ENCODE data around the gene NR1I3.

NR1I3 gene

GRCh38 chr1:161193561-161194235 is 44.3 kb downstream of the NR1I3 start:
- no peak for DNase-seq

GRCh38 chr1:161192476-161193465 is 45.2 kb downstream of the NR1I3 start:
- DNase-seq: peak; percentile 67

GRCh38 chr1:161191971-161192370 is 46.0 kb downstream of the NR1I3 start:
- DNase-seq: no peak

- DNase-seq: no peak
Measured at GRCh38 chr1:161190962-161191521, 47.0 kb downstream of the NR1I3 start.

- no peak for DNase-seq
Measured at GRCh38 chr1:161189036-161189435, 49.0 kb downstream of the NR1I3 start.

- no peak for DNase-seq
Measured at GRCh38 chr1:161188381-161188780, 49.6 kb downstream of the NR1I3 start.

- no peak for DNase-seq
Measured at GRCh38 chr1:161187311-161187710, 50.7 kb downstream of the NR1I3 start.

GRCh38 chr1:161185732-161186311 is 52.2 kb downstream of the NR1I3 start:
- DNase-seq: no peak

GRCh38 chr1:161185282-161185682 is 52.7 kb downstream of the NR1I3 start:
- DNase-seq: peak; percentile 85

- DNase-seq: peak; percentile 64
Measured at GRCh38 chr1:161182214-161182613, 55.8 kb downstream of the NR1I3 start.

GRCh38 chr1:161180639-161181038 is 57.4 kb downstream of the NR1I3 start:
- DNase-seq: no peak

- DNase-seq: no peak
Measured at GRCh38 chr1:161179698-161180097, 58.3 kb downstream of the NR1I3 start.

Data from central memory CD4-positive, alpha-beta T cell (primary cell).